ENCODE measurements around the gene HK2.

- no peak for TF ChIP-seq CTCF (IDR thresholded peaks at IDR 0.05)
- TF ChIP-seq POLR2A (IDR thresholded peaks at IDR 0.05) = no peak
Observed at GRCh38 chr2:74815941-74816340, 18.0 kb upstream of the HK2 start.

Measured in uterus (tissue), 2 donors.